Fibroblast of mammary gland (primary cell): ENCODE results near the gene KCNV2.

Source experiments
- DNase-seq: peaks from one replicate; pipeline ENCODE4 v3.0.0-alpha.2; 2010; ENCODE audit warnings: low read depth
- H3K4me3 ChIP-seq: 2 replicates; pipeline ENCODE4 v1.5.1; 2011; ENCODE audit warnings: low read depth, mild to moderate bottlenecking, low read length, moderate library complexity; ENCODE audit not compliant: control insufficient read depth
- CTCF ChIP-seq: conservative IDR thresholded peaks from 2 replicates; pipeline ENCODE4 v1.5.1; 2011; ENCODE audit warnings: low read depth, low read length, inconsistent platforms; ENCODE audit not compliant: control insufficient read depth, insufficient read depth

The KCNV2 gene

DNA sequence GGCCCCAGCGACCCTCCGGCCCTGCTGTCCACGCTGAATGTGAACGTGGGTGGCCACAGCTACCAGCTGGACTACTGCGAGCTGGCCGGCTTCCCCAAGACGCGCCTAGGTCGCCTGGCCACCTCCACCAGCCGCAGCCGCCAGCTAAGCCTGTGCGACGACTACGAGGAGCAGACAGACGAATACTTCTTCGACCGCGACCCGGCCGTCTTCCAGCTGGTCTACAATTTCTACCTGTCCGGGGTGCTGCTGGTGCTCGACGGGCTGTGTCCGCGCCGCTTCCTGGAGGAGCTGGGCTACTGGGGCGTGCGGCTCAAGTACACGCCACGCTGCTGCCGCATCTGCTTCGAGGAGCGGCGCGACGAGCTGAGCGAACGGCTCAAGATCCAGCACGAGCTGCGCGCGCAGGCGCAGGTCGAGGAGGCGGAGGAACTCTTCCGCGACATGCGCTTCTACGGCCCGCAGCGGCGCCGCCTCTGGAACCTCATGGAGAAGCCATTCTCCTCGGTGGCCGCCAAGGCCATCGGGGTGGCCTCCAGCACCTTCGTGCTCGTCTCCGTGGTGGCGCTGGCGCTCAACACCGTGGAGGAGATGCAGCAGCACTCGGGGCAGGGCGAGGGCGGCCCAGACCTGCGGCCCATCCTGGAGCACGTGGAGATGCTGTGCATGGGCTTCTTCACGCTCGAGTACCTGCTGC is 839 bp downstream of the KCNV2 start:
- no peak for TF ChIP-seq CTCF
- H3K4me3 ChIP-seq: no peak overlapping the region
- DNase-seq: no peak

DNA sequence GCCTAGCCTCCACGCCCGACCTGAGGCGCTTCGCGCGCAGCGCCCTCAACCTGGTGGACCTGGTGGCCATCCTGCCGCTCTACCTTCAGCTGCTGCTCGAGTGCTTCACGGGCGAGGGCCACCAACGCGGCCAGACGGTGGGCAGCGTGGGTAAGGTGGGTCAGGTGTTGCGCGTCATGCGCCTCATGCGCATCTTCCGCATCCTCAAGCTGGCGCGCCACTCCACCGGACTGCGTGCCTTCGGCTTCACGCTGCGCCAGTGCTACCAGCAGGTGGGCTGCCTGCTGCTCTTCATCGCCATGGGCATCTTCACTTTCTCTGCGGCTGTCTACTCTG is 1.4 kb downstream of the KCNV2 start:
- no peak overlapping the region for H3K4me3 ChIP-seq
- TF ChIP-seq CTCF: no peak
- no peak for DNase-seq

DNA sequence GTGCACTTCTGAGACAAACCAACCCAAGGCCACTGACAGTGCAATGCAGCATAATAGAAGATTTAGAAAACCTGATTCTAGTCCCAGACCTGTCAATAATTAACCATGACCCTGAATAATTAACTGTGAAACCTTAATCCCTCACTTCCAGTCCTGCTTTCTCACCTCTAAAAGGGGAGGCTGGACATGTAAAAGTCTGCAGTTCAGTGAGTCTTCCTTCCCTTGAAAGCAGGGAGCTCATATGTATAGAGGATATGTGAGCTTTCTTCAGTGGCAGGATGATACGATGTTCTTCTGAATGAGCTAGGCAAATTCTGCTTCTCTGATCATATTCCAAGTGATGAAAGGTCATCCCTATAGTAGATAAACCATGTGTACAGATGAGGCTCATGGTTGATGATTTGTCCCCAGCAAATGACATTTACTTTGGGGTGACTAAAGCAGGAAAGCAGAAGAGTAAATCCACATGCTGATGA is 2.9 kb downstream of the KCNV2 start:
- no peak for TF ChIP-seq CTCF
- no peak overlapping the region for H3K4me3 ChIP-seq
- DNase-seq: no peak

DNA sequence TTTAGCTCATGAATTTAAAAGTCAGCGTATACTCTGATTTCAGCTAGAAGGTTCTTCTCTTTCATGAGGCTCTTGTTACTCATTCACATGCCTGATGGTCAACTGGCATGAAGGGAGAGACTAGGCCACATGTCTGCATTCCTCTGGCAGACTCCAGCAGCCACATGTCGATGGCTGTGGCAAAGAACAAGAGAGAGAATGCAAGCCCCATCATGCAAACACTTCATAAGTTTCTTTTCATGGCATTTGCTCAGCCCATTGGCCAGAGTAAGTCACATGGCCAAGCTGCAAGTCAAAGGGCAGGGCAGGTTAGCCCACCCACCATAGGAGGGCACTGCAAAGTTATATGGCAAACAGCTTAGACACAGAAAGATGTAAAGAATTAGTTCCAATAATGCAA is 5.4 kb downstream of the KCNV2 start:
- no peak overlapping the region for H3K4me3 ChIP-seq
- TF ChIP-seq CTCF: no peak
- DNase-seq: peak; percentile 62

DNA sequence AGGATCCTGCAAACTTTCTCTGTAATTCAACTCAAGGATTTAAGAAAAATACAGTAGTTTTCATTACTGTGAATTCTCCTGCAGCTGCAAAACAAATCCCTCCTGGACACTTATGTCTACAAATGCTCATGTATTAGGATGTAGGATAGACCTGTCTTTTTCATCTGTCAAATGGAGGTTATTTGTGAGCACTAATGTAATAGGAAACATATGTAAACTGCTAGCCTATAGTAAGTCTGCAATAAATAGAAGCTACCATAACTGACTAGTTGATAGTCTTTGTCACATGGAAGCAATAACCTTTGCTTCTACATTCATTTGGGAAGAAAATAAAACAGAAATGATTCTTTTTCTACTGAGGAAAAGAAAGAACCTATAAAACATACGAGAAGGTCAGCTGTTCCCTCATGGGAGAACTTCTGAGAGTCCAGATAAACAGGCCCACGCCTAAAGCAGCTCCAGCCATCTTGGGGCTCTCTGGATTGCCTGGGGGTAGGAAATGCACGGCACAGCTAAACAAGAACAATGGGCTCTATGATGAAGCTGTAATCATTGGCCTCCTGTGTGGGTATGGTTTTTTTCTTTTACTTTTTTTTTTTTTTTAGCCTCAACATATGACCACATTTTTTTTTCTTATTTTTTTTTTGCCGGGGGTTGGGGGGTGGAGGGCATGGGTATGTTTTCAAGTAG is 6.2 kb downstream of the KCNV2 start:
- no peak overlapping the region for H3K4me3 ChIP-seq
- no peak for DNase-seq
- TF ChIP-seq CTCF: no peak

DNA sequence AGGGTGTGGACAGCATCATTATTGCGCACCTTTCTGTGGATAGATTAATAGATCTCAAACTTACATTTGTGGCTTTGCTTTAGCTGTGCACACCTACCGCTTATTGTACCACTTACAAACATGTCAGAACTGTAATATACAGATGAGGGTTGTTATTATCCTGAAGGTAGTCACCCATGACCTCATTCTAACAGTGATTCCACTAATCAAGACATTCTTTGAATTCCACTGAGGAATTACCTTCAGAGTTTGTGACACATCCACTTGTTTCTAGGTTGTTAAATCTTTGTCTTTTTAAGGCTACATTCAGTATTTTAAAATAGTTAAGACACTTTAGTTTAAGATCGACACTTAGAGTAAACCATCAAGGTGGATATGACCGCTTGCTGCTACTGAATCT is 7.8 kb downstream of the KCNV2 start:
- TF ChIP-seq CTCF: no peak
- no peak overlapping the region for H3K4me3 ChIP-seq
- no peak for DNase-seq
